Measurements from ENCODE around the gene VSTM2B.

Gene VSTM2B

DNA sequence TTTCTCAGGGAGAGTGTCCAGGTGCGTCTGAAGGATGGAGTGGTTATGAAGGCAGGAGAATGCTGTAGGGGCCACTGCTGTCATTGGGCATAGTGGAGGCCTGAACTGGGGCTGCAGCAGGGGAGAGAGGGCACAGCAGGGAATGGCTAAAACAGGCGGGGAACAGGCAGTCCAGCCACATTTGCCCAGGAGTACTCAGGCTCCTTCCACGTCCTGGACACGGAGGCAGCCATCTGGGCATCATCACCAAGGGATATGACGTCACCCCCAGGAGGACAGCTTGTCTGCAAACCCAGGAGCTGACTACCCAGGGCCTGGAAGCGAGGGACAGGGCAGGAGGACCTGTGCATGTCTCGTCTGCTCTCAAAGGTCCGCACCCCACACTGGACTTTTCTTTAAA is 22.2 kb downstream of the VSTM2B start:
- FAIRE-seq (no peak), DNase-seq (ENCODE audit: insufficient read length, low spot score) (no peak)
- TF ChIP-seq, protein P1, sequence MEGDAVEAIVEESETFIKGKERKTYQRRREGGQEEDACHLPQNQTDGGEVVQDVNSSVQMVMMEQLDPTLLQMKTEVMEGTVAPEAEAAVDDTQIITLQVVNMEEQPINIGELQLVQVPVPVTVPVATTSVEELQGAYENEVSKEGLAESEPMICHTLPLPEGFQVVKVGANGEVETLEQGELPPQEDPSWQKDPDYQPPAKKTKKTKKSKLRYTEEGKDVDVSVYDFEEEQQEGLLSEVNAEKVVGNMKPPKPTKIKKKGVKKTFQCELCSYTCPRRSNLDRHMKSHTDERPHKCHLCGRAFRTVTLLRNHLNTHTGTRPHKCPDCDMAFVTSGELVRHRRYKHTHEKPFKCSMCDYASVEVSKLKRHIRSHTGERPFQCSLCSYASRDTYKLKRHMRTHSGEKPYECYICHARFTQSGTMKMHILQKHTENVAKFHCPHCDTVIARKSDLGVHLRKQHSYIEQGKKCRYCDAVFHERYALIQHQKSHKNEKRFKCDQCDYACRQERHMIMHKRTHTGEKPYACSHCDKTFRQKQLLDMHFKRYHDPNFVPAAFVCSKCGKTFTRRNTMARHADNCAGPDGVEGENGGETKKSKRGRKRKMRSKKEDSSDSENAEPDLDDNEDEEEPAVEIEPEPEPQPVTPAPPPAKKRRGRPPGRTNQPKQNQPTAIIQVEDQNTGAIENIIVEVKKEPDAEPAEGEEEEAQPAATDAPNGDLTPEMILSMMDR (IDR thresholded peaks at IDR 0.05; ENCODE audit: insufficient read depth, missing control alignments): no peak

- FAIRE-seq: no peak
- TF ChIP-seq, protein P1 (IDR thresholded peaks at IDR 0.05; ENCODE audit: insufficient read depth, missing control alignments): no peak
- no peak for DNase-seq (ENCODE audit: insufficient read length, low spot score)
These were observed 22.8 kb downstream of the VSTM2B start for GRCh38 chr19:29548483-29549085.

GRCh38 chr19:29549105-29550070 is 23.6 kb downstream of the VSTM2B start:
- TF ChIP-seq, protein P1 (IDR thresholded peaks at IDR 0.05; ENCODE audit: insufficient read depth, missing control alignments): no peak
- FAIRE-seq (no peak), DNase-seq (ENCODE audit: insufficient read length, low spot score) (no peak)

GRCh38 chr19:29550896-29551295 is 25.1 kb downstream of the VSTM2B start:
- no peak for FAIRE-seq
- TF ChIP-seq, protein P1 (IDR thresholded peaks at IDR 0.05; ENCODE audit: insufficient read depth, missing control alignments): no peak
- DNase-seq (ENCODE audit: insufficient read length, low spot score): no peak

DNA sequence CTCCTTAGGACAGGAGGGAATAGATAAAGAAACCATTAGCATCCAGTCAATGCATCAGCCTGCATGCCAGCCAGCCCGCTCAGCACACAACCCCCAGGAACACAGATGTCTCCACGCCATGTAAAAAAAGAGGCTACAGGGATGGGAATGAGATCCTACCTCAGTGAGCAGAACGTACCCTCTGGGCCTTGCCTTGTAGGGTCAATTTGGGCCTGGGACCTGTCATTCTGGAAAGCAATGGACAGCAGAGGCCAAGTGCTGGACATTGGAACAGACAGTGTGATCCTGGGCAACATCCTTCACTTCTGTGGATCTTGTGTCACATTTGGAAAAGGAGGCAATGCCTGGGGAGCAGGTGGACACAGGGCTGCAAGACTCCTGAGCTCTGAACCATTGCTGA is 26.0 kb downstream of the VSTM2B start:
- FAIRE-seq (no peak), DNase-seq (ENCODE audit: insufficient read length, low spot score) (no peak)
- TF ChIP-seq, protein P1 (IDR thresholded peaks at IDR 0.05; ENCODE audit: insufficient read depth, missing control alignments): no peak

DNA sequence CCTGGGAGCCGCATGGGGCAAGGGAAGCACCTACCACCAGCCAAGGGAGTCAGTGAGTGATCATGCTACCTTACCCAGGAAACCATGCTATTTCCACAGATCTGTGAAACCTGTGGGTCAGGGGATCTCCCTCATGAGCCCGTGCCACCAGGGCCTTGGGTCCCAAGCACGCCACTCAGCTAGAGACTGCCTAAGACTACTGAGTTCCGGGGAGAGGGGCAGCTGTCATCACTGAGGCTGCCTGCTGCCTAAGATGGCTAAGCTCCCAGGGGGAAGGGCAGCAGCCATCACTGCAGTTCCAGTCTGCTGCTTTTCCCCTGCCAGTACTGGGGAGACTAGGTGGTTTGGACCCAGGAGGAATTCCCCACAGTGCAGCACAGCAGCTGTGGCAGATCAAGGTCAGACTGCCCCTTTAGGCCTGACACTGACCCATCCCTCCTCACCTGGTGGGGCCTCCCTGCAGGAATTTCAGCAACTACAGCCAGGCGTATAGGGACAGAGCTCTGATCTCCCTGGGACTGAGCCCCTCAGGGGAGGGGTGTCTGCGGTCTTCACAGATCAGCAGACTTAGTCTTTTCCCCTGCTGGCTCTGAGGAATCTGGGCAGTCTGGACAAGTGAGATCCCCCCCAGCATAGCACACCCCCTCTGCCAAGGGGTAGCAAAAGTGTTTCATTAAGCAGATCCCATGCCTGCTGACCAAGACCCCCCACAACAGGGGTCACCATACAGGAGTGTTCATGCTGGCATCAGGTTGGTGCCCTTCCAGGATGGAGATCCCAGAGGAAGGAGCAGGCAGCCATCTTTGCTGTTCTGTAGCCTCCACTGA is 26.9 kb downstream of the VSTM2B start:
- TF ChIP-seq, protein P1 (IDR thresholded peaks at IDR 0.05; ENCODE audit: insufficient read depth, missing control alignments): no peak
- DNase-seq (ENCODE audit: insufficient read length, low spot score) (no peak), FAIRE-seq (no peak)
